GM10248 (cell line): Measurements from ENCODE around the gene STT3A.

Experiments used
- CTCF ChIA-PET: fragments of 300-600 bp; sonication (Branson Sonifier 250); formaldehyde crosslinking; extraction: SDS; loops from one replicate; lab custom pipeline; 2021; ENCODE audit warnings: antibody characterized with exemption; lab: Yijun Ruan, JAX
- POLR2A ChIA-PET: fragments of 350-650 bp; sonication (Branson Sonifier 250); formaldehyde crosslinking; extraction: SDS; loops from one replicate; lab custom pipeline; 2020; ENCODE audit warnings: antibody characterized with exemption; lab: Yijun Ruan, JAX
- DNase-seq: peaks from one replicate; pipeline ENCODE4 v3.0.0; 2012; ENCODE audit errors: extremely low spot score
- CTCF ChIP-seq: IDR thresholded peaks from 2 replicates; pipeline ENCODE4 v1.5.1; 2012; ENCODE audit warnings: mild to moderate bottlenecking, low read depth; ENCODE audit errors: extremely low read depth, missing control alignments, control extremely low read depth

The STT3A gene

GRCh38 chr11:125626288-125626950 is 33.8 kb downstream of the STT3A start:
- CTCF ChIA-PET, result interaction anchor here (0.6 to 2.7 kb wide), 4 partner anchors 11 to 158 kb away, joined by 3 to 11 read pairs (median 6); partner anchors contain the start of gene STT3A
- peak; percentile 43 for TF ChIP-seq CTCF
- POLR2A ChIA-PET, result no interaction called here
- peak; percentile 42 for DNase-seq

GRCh38 chr11:125627236-125627910 is 34.7 kb downstream of the STT3A start:
- DNase-seq, result no peak
- no peak for TF ChIP-seq CTCF
- ChIA-PET POLR2A (no interaction called here), CTCF (interaction anchor here (1.2 to 2.7 kb wide), 3 partner anchors 10 to 34 kb away, joined by 4 to 11 read pairs (median 7); partner anchors contain the start of gene STT3A)

GRCh38 chr11:125637840-125638239 is 45.2 kb downstream of the STT3A start:
- ChIA-PET POLR2A (no interaction called here), CTCF (interaction anchor here (1.0 to 1.4 kb wide), 3 partner anchors 11 to 17 kb away, joined by 3 to 4 read pairs (median 3); no protein-coding TSS in a partner anchor)
- TF ChIP-seq CTCF, result no peak
- DNase-seq, result no peak

- ChIA-PET CTCF (interaction anchor here (1.4 kb wide), 1 partner anchor 11 kb away, joined by 4 read pairs; no protein-coding TSS in a partner anchor), POLR2A (no interaction called here)
- TF ChIP-seq CTCF, result no peak
- no peak for DNase-seq
Measured at GRCh38 chr11:125638315-125638714, 45.7 kb downstream of the STT3A start.

GRCh38 chr11:125645871-125646270 is 53.2 kb downstream of the STT3A start:
- ChIA-PET CTCF (no interaction called here), POLR2A (no interaction called here)
- no peak for TF ChIP-seq CTCF
- DNase-seq, result no peak

GRCh38 chr11:125649465-125650166 is 57.0 kb downstream of the STT3A start:
- TF ChIP-seq CTCF, result no peak
- DNase-seq, result no peak
- ChIA-PET CTCF (no interaction called here), POLR2A (no interaction called here)
